ENCODE data around the gene DRG1. TPM values are rescaled to one million over a fixed set of nuclear protein-coding genes. Genes with fewer than 3 reads are reported as not detected.
"Not testable (repeated sequence)": the region's sequence is repeated elsewhere in the genome, so short reads cannot be mapped to it uniquely, and the experiment has no call there.

Gene DRG1
- total RNA-seq, 1 donor from 2014 or later = 78.8 TPM

DNA sequence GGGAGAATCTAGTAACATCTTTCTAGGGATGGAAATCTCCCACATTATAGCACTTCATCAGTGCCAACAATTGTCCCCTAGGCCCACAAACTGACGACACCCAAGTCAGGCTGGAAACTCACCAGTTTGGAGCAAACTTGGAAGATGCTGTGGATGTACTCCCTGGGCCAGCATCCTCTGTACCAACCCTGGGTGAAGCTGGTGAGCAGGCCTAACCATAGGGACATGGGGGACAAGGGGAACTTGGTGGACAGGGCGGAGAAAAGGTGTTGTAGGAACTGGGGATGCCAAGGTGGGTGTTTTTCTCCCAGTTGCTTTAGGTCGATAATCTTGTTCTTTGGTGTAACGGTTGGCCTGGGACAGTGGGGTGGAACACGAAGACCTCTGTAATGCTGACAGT is 42.2 kb downstream of the DRG1 start:
- intact Hi-C loops (cut with micrococcal nuclease) = no loop called here

DNA sequence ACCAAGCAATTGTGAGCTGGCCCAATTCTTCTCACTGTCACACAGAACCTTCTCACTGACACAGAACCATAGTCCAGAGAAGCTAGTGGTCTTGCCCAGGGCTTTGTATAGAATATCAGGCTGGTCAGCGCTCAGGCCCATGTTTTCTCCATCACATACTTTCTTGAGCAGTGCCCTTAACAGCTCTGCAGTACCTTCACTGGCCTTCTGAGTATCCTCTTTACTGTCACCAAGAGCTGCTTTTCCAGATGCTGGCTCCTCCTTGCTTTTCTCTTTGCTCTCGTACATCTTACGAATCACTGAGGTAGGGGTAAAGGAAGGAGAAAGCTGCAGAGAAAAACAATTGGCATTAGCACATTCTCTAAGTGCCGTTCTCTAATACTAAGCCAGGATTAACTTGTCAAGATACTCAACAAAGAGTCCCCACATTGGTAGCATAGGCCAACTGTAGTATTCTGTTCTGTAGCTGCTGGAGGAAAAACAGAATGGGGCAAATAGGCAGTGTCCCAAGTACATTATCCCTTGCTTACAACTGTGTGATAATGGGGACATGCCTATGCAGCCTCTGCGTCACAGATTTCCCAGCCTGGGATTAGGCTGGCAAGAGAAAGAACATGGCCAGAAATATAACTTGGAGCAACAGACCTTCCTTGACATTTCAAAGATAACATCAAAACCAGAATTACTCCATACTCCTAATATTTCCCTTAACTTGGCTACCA is 43.5 kb downstream of the DRG1 start:
- intact Hi-C loops (cut with micrococcal nuclease) = no loop called here

DNA sequence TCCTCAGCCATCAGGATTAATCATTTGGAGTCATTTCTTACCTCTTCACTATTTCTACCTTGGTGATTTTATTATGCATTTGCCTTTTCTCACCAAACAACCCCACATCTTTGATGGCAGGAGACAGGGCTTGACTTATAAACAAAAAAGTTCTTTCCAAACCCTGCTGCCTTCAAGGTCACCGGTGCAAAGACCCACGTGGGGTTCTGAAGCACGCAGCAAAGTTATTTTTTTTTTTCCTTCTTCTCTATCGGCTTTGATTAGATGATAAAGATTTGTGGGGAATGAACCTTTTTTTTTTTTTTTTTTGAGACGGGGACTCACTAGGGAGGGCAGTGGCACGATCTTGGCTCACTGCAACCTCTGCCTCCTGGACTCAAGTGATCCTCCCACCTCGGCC is 44.1 kb downstream of the DRG1 start:
- intact Hi-C loops (cut with micrococcal nuclease) = no loop called here

DNA sequence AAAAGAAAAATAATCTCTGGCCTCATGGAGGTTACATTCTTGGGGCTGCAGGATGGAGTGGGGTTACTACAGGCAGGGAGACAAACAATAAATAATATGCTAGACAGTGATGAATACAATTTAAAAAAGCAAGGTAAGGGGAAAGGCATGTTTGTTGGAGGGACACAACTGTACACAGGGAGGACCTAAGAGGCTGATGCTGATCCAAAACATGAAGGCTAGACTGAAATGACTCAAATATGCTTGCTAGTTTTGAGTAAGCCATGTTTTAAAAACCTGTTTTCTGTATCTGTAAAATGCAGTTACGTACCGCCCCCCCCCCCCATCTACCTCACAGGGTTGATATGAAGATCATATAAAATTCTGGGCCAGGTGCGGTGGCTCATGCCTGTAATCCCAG is 46.2 kb downstream of the DRG1 start:
- intact Hi-C loops (cut with micrococcal nuclease) = no loop called here

DNA sequence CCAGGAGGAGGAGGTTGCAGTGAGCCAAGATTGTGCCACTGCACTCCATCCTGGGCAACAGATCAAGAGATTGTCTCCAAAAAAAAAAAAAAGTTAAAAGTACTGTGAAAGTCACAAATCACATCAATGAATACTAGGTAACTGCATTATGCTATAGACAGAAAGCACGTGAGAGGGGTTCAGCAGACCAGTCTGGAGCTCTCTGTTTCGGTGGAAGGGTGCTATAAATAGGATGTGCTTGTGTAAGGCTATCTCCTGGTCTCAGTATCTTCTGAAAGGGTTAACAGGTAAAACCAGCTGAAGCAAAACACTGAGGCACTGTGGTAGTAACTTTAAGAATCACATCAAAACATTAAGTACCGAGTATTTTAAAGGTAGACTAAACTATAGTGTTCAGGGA is 46.8 kb downstream of the DRG1 start:
- intact Hi-C loops (cut with micrococcal nuclease) = no loop called here

DNA sequence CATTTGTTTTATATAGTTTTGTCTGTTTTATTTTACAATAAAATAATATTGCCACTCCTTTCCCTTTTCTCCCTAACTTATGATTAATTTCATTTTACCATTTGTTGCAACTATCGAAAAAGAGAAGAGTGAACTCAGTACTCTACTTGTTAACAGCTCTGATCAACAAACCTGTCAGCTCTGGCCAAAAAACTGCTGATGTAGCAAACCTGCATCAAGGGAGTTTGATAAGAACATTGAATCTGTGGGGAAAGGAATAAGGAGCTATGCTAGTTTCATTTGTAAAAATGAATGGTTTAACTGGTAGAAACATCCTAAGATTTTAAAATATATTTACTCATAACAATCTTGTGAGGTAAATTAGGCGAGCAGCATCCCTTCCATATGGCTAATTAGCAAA is 47.4 kb downstream of the DRG1 start:
- intact Hi-C loops (cut with micrococcal nuclease) = no loop called here

DNA sequence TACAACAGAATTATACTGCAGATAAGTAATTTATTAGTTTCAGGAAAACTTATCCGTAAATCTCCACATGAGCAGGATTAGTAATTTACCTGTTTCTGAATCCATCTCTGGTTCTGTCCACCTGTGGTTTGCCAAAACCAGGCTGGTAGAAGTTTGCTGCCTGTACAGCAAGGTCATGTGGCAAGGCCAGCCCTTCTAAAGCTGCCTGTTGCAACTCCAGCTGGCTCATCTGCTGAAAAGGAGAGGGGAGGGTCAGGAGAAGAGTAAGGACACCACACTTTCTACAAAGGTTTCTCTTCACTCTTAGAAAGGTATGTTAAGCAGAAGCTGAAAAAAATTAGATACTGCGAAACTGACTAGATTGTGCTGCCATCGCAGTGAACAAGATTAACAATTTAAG is 47.9 kb downstream of the DRG1 start:
- intact Hi-C loops (cut with micrococcal nuclease) = no loop called here

DNA sequence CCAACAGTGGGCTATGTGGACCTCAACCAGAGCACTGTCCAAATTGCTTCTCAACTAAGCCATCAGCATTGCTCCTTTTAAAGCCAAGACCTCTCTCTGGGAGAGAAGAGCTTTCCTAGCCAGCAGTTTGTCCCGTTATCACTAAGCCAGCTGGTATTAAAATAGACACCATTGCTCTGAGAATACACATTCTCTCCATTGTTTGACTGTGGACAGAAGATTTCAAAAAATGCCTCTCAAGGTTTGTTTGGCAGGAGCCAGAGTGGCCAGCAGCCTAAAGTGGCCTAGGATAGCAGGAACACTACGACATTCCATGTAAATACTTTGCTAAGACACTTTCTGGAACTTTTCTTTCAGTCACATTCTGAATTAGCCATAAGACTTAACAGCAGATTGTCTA is 49.0 kb downstream of the DRG1 start:
- intact Hi-C loops (cut with micrococcal nuclease) = no loop called here

DNA sequence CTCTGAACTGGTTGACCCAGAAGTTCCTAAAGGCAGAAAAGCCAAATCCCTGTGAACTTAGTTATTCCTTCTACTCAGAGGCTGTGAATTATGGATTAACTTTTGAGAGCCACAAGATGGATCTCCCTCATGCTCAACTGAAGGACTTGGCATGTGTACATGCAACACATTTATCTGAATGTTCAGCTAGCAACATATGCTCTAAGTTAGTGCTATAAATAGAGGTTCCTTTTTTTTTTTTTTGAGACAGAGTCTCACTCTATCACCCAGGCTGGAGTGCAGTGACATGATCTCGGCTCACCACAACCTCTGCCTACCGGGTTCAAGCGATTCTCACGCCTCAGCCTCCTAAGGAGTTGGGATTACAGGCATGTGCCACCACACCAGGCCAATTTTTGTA is 50.1 kb downstream of the DRG1 start:
- intact Hi-C loops (cut with micrococcal nuclease) = no loop called here

DNA sequence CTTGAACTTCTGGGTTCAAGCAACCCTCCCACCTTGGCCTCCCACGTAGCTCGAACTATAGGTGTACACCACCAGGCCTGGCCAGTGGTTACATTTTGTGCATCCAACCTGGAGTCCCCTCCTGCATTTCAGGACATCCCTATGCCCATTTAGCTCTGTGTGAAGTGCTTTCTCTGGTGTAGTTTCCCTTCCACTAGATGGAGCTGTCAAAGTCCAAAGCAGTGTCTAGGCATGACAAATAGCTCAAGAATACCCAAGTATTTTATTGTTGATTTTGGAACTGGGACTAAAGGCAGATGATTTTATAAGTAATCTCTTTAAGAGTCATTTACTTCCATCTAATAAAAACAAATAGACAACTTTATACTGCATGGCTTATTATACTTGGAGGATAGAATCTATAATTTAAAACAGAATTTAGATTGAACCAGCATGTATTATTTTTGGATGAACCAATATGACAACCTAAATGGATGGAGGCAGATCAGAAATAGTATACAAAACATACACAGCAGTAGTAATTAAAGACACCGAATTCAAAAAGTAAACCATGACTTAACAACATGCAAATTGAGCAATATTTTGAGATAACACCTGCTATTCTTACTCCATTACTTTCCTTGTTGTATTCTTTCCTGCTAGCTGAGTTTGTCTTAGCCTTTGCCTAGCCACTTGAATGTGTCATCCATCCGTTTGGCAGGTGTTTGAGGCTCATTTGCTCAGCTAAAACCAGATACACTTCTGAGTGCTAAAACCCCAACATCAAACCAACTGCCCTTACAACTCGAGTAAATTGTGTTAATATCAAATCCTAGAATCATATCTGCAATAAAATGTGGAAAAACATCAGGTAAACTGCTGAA is 52.5 kb downstream of the DRG1 start:
- intact Hi-C loops (cut with micrococcal nuclease) = loop anchor here (1.0 kb wide), 2 partner anchors 181 to 213 kb away; no protein-coding TSS in a partner anchor

DNA sequence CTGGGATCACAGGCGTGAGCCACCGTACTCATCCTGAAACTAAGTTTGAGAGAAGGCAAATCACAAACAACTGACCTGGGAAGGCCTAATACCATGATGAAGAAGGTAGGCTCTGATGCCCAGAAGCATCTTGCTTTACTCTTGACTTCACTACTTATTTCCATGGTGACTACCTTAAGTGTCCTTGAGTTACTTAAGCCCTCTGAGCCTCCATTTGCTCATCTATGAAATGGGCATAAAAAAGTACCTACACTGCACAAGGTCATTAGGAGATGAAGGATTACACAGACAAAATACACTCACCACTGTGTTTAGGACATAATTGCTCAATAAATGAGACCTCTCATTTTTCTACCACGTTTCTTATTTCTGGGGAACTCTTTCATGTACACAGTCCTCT is 62.3 kb downstream of the DRG1 start:
- intact Hi-C loops (cut with micrococcal nuclease) = no loop called here

DNA sequence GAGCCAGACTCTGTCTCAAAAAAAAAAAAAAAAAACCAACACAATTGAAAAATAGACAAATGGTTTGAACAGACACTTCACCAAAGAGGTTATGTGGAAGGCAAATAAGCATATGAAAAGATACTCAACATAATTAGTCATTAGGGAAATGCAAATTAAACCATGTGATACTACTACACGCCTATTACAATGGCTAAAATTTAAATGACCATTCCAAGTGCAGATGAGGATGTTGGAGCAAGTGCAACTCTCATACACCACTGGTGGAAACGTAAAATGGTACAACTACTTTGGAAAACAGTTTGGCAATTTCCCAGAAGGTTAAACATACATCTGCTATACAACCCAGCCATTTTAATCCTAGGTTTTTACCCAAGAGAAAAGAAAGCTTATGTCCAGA is 65.9 kb downstream of the DRG1 start:
- intact Hi-C loops (cut with micrococcal nuclease) = no loop called here

DNA sequence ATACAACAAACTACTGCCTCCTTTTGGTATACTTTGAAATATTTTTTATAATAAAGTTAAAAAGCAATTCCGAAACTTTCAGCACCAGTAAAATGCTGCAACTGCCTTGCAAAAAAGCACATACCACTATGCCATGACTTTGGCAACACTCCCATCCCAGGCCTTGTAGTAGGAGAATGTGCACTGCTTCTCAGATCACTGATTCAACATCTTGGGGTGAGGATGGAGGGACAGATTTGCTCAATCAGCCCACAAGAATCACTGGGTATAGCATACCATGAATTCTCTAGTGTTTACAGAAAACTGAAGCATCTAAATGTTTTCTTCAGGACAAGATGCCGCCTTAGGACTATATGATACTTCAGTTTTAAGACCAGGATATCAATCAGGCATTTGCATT is 75.3 kb downstream of the DRG1 start:
- intact Hi-C loops (cut with micrococcal nuclease) = no loop called here

DNA sequence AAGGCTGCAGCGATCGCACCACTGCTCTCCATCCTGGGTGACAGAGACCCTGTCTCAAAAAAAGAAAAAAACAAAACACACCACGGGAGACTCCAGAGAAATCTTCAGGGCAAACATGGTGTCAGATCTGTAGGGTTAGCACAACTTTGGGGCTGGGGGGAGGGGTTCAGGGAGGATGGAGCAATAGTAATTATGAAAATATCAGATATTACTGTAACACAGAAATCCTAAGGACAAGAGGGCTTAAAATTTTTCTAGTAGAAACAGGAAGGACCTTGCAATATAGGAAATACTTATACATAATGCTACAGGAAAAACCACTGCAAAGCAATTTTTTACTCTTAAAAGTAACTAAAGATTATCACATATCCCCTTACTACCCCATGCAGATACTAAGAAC is 76.4 kb downstream of the DRG1 start:
- intact Hi-C loops (cut with micrococcal nuclease) = no loop called here

DNA sequence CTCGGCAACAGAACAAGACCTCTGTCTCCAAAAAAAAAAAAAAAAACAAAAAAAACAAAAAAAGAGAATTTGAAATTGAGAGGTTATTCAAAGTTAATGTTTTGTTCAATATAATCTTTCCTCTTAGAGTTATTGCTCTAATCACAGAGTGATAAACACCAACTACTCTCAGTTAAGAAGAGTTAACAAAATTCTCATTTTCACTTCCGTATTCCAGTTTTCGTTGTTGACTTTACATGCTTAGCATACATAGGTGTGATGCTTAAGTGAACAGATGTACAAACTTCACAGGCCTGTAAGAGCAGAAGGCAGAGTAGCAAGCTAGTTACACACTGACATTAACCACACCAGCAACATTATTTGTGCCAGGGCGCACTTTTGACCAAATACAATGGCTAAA is 77.9 kb downstream of the DRG1 start:
- intact Hi-C loops (cut with micrococcal nuclease) = no loop called here

DNA sequence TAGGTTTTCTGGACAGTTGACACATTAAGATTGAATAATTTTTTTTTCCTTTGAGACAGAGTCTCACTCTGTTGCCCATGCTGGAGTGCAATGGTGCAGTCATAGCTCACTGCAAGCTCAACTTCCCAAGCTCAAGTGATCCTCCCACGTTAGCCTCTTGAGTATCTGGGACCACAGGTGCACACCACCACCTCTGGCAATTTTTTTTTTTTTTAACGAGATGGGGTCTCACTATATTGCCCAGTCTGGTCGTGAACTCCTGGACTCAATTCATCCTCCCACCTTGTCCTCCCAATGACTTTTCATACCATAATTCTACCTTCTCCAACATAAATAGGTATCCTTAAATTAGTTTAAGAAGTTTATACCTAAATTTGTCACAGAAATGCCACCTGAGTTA is 81.7 kb downstream of the DRG1 start:
- intact Hi-C loops (cut with micrococcal nuclease) = no loop called here

DNA sequence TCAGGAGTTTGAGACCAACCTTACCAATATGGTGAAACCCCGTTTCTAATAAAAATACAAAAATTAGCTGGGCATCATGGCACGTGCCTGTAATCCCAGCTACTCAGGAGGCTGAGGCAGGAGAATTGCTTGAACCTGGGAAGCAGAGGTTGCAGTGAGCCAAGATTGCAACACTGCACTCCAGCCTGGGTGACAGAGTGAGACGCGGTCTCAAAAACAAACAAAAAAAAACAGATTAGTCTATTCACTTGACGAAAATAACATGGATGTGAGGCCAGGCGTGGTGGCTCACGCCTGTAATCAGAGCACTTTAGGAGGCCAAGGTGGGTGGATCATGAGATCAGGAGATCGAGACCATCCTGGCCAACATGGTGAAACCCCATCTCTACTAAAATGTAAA is 83.1 kb downstream of the DRG1 start:
- intact Hi-C loops (cut with micrococcal nuclease) = not testable (repeated sequence)

Other genes with a start within 250 kb of the DRG1 start
- 22.7 and 24.6 TPM in 2 replicates for gene RNF185, start 239.4 kb upstream of the DRG1 start, total RNA-seq
- 54.4 and 65.2 TPM in 2 replicates for gene LIMK2, start 187.3 kb upstream of the DRG1 start, total RNA-seq
- 54.4 and 55.9 TPM in 2 replicates for gene PIK3IP1, start 107.1 kb upstream of the DRG1 start, total RNA-seq
- gene PATZ1, start 53.3 kb upstream of the DRG1 start, total RNA-seq = 27.4 and 31.0 TPM in 2 replicates
- 63.6 and 65.3 TPM in 2 replicates for gene EIF4ENIF1, start 90.2 kb downstream of the DRG1 start, total RNA-seq
- 235 and 238 TPM in 2 replicates for gene SFI1, start 96.9 kb downstream of the DRG1 start, total RNA-seq

All from T-helper 1 cell treated with Interleukin-12 subunit alpha and Interleukin-12 subunit beta and Interleukin-4 antibody, amounts not matched to agents 30 ng/mL and 1 ng/mL, for 36 hours (primary cell).